GM12878 (cell line): ENCODE measurements around the gene HSD17B12. TPM values are rescaled to one million over a fixed set of nuclear protein-coding genes. Genes with fewer than 3 reads are reported as not detected.

ENCODE experiments used
- ATAC-seq: fragments of 200-7000 bp; cut with Tn5 transposase; 3 replicates; pipeline ENCODE4 v1.9.1; 2020; ENCODE audit warnings: mild to moderate bottlenecking, moderate library complexity
- BruUV-seq: library from RNA; stranded (reverse); fragments of 400-500 nt; replicated peaks from 2 replicates; lab custom pipeline; 2021; lab: Mats Ljungman, UMichigan
- CTCF ChIA-PET: fragments of 300-600 bp; sonication (Branson Sonifier 250); formaldehyde crosslinking; extraction: SDS; loops from one replicate; lab custom pipeline; 2021; ENCODE audit warnings: inconsistent platforms; lab: Yijun Ruan, JAX
- POLR2A ChIA-PET: fragments of 350-600 bp; formaldehyde crosslinking; extraction: SDS; loops from one replicate; lab custom pipeline; 2021; ENCODE audit warnings: inconsistent platforms; lab: Charles Lee
- RAD21 ChIA-PET: fragments of 300-600 bp; sonication (Branson Sonifier 250); formaldehyde crosslinking; loops from one replicate; lab custom pipeline; 2023; ENCODE audit warnings: antibody characterized with exemption; ENCODE audit not compliant: unreplicated experiment; lab: Charles Lee
- SMC1A ChIA-PET: fragments of 300-600 bp; sonication (Branson Sonifier 250); formaldehyde crosslinking; loops from one replicate; lab custom pipeline; 2023; ENCODE audit not compliant: unreplicated experiment, uncharacterized antibody; lab: Charles Lee
- DNase-seq: peaks from one replicate; pipeline ENCODE4 v3.0.0-alpha.2; 2011; ENCODE audit warnings: low read depth, low spot score
- FAIRE-seq: peaks from 3 replicates; lab custom pipeline; 2011; peaks lifted over from hg19 to GRCh38; lab: Jason Lieb, UNC
- H2AFZ ChIP-seq: 2 replicates; pipeline ENCODE4 v1.6.0; 2011; ENCODE audit warnings: low read depth, low read length, control low read depth; ENCODE audit not compliant: control insufficient read depth
- H3K27ac ChIP-seq: 2 replicates; pipeline ENCODE4 v1.5.1; 2011; ENCODE audit warnings: control low read depth; ENCODE audit not compliant: control insufficient read depth, insufficient read depth
- H3K27me3 ChIP-seq, 2 experiments: replicated peaks in 1 of 2; 2 replicates each; pipeline versions ENCODE4 v1.6.0 to v1.6.1; 2011; ENCODE audit warnings: low read length in 1 of 2; ENCODE audit not compliant: control insufficient read depth in 2 of 2, insufficient read depth in 2 of 2
- H3K36me3 ChIP-seq, 2 experiments: 2 replicates each; pipeline ENCODE4 v1.5.1; 2011; ENCODE audit warnings: low read length in 1 of 2; ENCODE audit not compliant: control insufficient read depth in 2 of 2, insufficient read depth in 2 of 2
- H3K4me1 ChIP-seq: 2 replicates; pipeline ENCODE4 v1.6.1; 2011; ENCODE audit warnings: mild to moderate bottlenecking, low read length, moderate library complexity, mixed read lengths; ENCODE audit not compliant: control insufficient read depth, insufficient read depth
- H3K4me2 ChIP-seq: 2 replicates; pipeline ENCODE4 v1.6.0; 2011; ENCODE audit warnings: control low read depth; ENCODE audit not compliant: control insufficient read depth, insufficient read depth
- H3K4me3 ChIP-seq: fragments of 200-600 bp; sonication (generic); 2 replicates; pipeline ENCODE4 v1.5.1; 2016
- H3K79me2 ChIP-seq: 2 replicates; pipeline ENCODE4 v1.6.0; 2011; ENCODE audit warnings: low read length; ENCODE audit not compliant: control insufficient read depth, insufficient read depth
- H3K9ac ChIP-seq: 2 replicates; pipeline ENCODE4 v1.8.0; 2011; ENCODE audit warnings: low read length, control low read depth, mixed read lengths; ENCODE audit not compliant: control insufficient read depth, insufficient read depth
- H3K9me3 ChIP-seq: replicated peaks from 3 replicates; pipeline ENCODE4 v1.5.1; 2011; ENCODE audit warnings: mild to moderate bottlenecking, low read length; ENCODE audit not compliant: control insufficient read depth, insufficient read depth
- H4K20me1 ChIP-seq: 2 replicates; pipeline ENCODE4 v1.6.0; 2011; ENCODE audit not compliant: control insufficient read depth, insufficient read depth
- EED ChIP-seq: sonication (generic); IDR thresholded peaks from 2 replicates; pipeline ENCODE4 v1.6.1; 2016; ENCODE audit warnings: antibody characterized with exemption, low read depth
- EP300 ChIP-seq, 2 experiments: fragments of 150-350 bp in 1 of 2; IDR thresholded peaks; 2 replicates each; pipeline ENCODE4 v1.6.1; 2011 to 2012; ENCODE audit warnings: low read depth in 2 of 2, low read length in 2 of 2, borderline replicate concordance in 1 of 2, improper control_type of control experiment in 1 of 2, inconsistent platforms in 1 of 2; ENCODE audit not compliant: control insufficient read depth in 1 of 2
- FOS ChIP-seq: IDR thresholded peaks from 3 replicates; pipeline ENCODE4 v1.6.1; 2011; ENCODE audit warnings: borderline replicate concordance; ENCODE audit not compliant: insufficient read length; ENCODE audit errors: extremely low read depth
- NR2C2 ChIP-seq: IDR thresholded peaks from 2 replicates; pipeline ENCODE4 v1.6.1; 2011; ENCODE audit warnings: borderline replicate concordance, low read depth; ENCODE audit not compliant: control insufficient read depth, insufficient read length
- RB1 ChIP-seq: fragments of 450-650 bp; formaldehyde crosslinking; IDR thresholded peaks from 2 replicates; pipeline ENCODE4 v1.6.1; 2017; ENCODE audit warnings: mild to moderate bottlenecking, borderline replicate concordance
- RFX5 ChIP-seq: IDR thresholded peaks from 2 replicates; pipeline ENCODE4 v1.6.1; 2011; ENCODE audit warnings: low read depth, low read length, improper control_type of control experiment
- SIN3A ChIP-seq: IDR thresholded peaks from 2 replicates; pipeline ENCODE4 v1.6.1; 2012; ENCODE audit warnings: low read depth, low read length, improper control_type of control experiment
- SMAD5 ChIP-seq: IDR thresholded peaks from 2 replicates; pipeline ENCODE4 v1.6.1; 2016; ENCODE audit warnings: antibody characterized with exemption, low read depth
- SPI1 ChIP-seq: IDR thresholded peaks from 2 replicates; pipeline ENCODE4 v1.6.1; 2011; ENCODE audit warnings: low read depth, mild to moderate bottlenecking, low read length, moderate library complexity, borderline replicate concordance; ENCODE audit not compliant: insufficient read depth
- SUZ12 ChIP-seq: fragments of 200-600 bp; sonication (generic); IDR thresholded peaks from one replicate; pipeline ENCODE4 v1.6.1; 2018; ENCODE audit warnings: antibody characterized with exemption, mild to moderate bottlenecking; ENCODE audit not compliant: unreplicated experiment
- ZNF207 ChIP-seq: fragments of 450-650 bp; IDR thresholded peaks from 2 replicates; pipeline ENCODE4 v1.6.1; 2014; ENCODE audit warnings: antibody characterized with exemption, mild to moderate bottlenecking, borderline replicate concordance
- WGBS: methylation state at CpG from one replicate; pipeline ENCODE4 v1.1.6; 2016; ENCODE audit warnings: low lambda C conversion rate; ENCODE audit not compliant: insufficient replicate concordance, insufficient coverage; ENCODE audit errors: missing lambda C conversion rate; 5-methylcytosine and 5-hydroxymethylcytosine counted together
- in situ Hi-C: fragments of 300-500 bp; cut with MboI; formaldehyde crosslinking; loops from 9 replicates; pipeline ENCODE4 v1.14.3; 2018; ENCODE audit warnings: mixed read lengths
- intact Hi-C: fragments of 100-400 bp; cut with micrococcal nuclease; formaldehyde crosslinking; loops from one replicate; pipeline ENCODE4 v1.14.2; 2022; ENCODE audit not compliant: unreplicated experiment
- polyA plus RNA-seq, 11 experiments: library from polyadenylated mRNA; depleted of rRNA in 4 of 11; unstranded in 6 of 11; stranded (reverse) in 5 of 11; fragments of >200 nt; fragmentation: Nextera tagmentation in 4 of 11; fragmentation: Illumina TruSeq in 1 of 11; extraction: Ambion mirVana in 4 of 11; extraction: Trizol in 1 of 11; gene quantifications; 1 replicate in 1 of 11; 2 replicates in 10 of 11; pipeline versions ENCODE4 v1.2.1 to v1.2.3, GENCODE V29; 2011 to 2016; ENCODE audit warnings: inconsistent platforms in 2 of 11, missing spikeins in 2 of 11, low read depth in 1 of 11
- total RNA-seq, 4 experiments: library from RNA; depleted of rRNA in 3 of 4; stranded (reverse); fragments of >200 nt in 3 of 4; fragmentation: Illumina TruSeq in 1 of 4; extraction: Trizol in 1 of 4; gene quantifications; 2 replicates each; pipeline versions ENCODE4 v1.2.1 to v1.2.3, GENCODE V29; 2013 to 2021
- TF ChIP-seq, protein P1 (sequence below): fragments of 450-650 bp; IDR thresholded peaks from 2 replicates; pipeline ENCODE4 v1.6.1; 2018; ENCODE audit warnings: mild to moderate bottlenecking, low read depth, moderate library complexity; ENCODE audit not compliant: partially characterized antibody
- TF ChIP-seq, protein P2 (sequence below): fragments of 450-650 bp; IDR thresholded peaks from 2 replicates; pipeline ENCODE4 v1.6.1; 2017; ENCODE audit warnings: borderline replicate concordance

HSD17B12 gene
- total and polyA plus RNA-seq, 10 of the 15 experiments (the other 5 are each of a cell fraction or from before 2014, with no cell fraction given): 23.6 to 88.0 (median 64.7) TPM

DNA sequence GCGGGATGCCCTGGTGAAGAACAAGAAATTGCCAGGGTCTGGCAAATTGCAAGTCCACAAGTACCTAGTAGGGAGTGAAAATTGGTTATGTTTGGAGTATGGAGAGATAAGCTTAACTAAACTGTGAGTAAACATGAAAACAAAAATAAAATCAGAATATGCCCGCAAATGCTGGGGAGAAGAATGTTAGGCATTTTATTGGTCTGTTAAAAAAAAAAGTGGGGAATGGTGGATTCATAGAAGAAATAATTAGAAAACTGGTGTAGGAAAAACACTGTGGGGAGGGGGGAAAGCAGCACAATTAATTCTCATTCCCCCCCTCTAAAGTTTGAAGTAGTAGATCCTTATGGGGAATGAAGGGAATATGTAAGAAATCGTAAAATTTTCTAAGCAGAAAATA is 40.6 kb upstream of the HSD17B12 start:
- Histone ChIP-seq H3K27ac (no peak overlapping the region), H3K36me3 (no peaks in the 10 kb centered on the region), H3K79me2 (peaks cover 7% of the 10 kb centered on the region), H2AFZ (no peak overlapping the region), H3K27me3 (0 out of 4 replicates have a peak, but pooled peaks cover 0 to 2% of the 10 kb centered on the region in 2 experiments), H3K9me3 (no peaks in the 10 kb centered on the region; the same call in 2 of the 3 replicates), H3K9ac (no peak overlapping the region), H3K4me1 (no peaks in the 10 kb centered on the region), H3K4me3 (no peak overlapping the region), H3K4me2 (no peak overlapping the region), H4K20me1 (no peaks in the 10 kb centered on the region)
- intact Hi-C loops: no loop called here
- no peak for DNase-seq
- ChIA-PET SMC1A (no interaction called here), POLR2A (no interaction called here), RAD21 (no interaction called here), CTCF (no interaction called here)
- 50% methylated on average over 3 of the region's 3 CpGs for WGBS
- no peak for FAIRE-seq
- ATAC-seq: no peak
- in situ Hi-C loops: no loop called here
- TF ChIP-seq SUZ12 (no peak), EED (no peak), NR2C2 (no peak), SPI1 (no peak), EP300 (IDR thresholded peaks at IDR 0.05; ENCODE audit: borderline replicate concordance in 1 of 2, control insufficient read depth in 1 of 2, low read depth in 2 of 2, low read length in 2 of 2) (no peak), SIN3A (no peak), RB1 (no peak), ZNF207 (no peak), SMAD5 (no peak), RFX5 (no peak), FOS (no peak)
- TF ChIP-seq, protein P1, sequence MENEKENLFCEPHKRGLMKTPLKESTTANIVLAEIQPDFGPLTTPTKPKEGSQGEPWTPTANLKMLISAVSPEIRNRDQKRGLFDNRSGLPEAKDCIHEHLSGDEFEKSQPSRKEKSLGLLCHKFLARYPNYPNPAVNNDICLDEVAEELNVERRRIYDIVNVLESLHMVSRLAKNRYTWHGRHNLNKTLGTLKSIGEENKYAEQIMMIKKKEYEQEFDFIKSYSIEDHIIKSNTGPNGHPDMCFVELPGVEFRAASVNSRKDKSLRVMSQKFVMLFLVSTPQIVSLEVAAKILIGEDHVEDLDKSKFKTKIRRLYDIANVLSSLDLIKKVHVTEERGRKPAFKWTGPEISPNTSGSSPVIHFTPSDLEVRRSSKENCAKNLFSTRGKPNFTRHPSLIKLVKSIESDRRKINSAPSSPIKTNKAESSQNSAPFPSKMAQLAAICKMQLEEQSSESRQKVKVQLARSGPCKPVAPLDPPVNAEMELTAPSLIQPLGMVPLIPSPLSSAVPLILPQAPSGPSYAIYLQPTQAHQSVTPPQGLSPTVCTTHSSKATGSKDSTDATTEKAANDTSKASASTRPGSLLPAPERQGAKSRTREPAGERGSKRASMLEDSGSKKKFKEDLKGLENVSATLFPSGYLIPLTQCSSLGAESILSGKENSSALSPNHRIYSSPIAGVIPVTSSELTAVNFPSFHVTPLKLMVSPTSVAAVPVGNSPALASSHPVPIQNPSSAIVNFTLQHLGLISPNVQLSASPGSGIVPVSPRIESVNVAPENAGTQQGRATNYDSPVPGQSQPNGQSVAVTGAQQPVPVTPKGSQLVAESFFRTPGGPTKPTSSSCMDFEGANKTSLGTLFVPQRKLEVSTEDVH: no peak
- TF ChIP-seq, protein P2, sequence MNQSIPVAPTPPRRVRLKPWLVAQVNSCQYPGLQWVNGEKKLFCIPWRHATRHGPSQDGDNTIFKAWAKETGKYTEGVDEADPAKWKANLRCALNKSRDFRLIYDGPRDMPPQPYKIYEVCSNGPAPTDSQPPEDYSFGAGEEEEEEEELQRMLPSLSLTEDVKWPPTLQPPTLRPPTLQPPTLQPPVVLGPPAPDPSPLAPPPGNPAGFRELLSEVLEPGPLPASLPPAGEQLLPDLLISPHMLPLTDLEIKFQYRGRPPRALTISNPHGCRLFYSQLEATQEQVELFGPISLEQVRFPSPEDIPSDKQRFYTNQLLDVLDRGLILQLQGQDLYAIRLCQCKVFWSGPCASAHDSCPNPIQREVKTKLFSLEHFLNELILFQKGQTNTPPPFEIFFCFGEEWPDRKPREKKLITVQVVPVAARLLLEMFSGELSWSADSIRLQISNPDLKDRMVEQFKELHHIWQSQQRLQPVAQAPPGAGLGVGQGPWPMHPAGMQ: no peak
- BruUV-seq: no TSS peak
